ACC112 (cell line): Measurements from ENCODE around the gene HSCB.
A peak's percentile ranks its signal among the peaks of the same experiment; 100 is the strongest.

Experiments used
- H2AFZ ChIP-seq: fragments of 200-600 bp; sonication (generic); one replicate; pipeline ENCODE4 v1.6.0; 2017; ENCODE audit warnings: antibody characterized with exemption, low read length; ENCODE audit not compliant: unreplicated experiment
- H3K27ac ChIP-seq: fragments of 200-600 bp; sonication (generic); 2 replicates; pipeline ENCODE4 v1.5.1; 2014; ENCODE audit warnings: low read depth, mild to moderate bottlenecking, antibody characterized with exemption, low read length, moderate library complexity
- H3K27me3 ChIP-seq: fragments of 200-600 bp; sonication (generic); 2 replicates; pipeline ENCODE4 v1.6.1; 2014; ENCODE audit warnings: mild to moderate bottlenecking, antibody characterized with exemption, low read length, moderate library complexity, mixed read lengths; ENCODE audit not compliant: insufficient read depth
- H3K36me3 ChIP-seq: fragments of 200-600 bp; sonication (generic); 2 replicates; pipeline ENCODE4 v1.6.1; 2016; ENCODE audit warnings: mild to moderate bottlenecking, antibody characterized with exemption, low read length, moderate library complexity, mixed read lengths; ENCODE audit not compliant: insufficient read depth
- H3K4me1 ChIP-seq: fragments of 200-600 bp; sonication (generic); one replicate; pipeline ENCODE4 v1.6.1; 2016; ENCODE audit warnings: low read length, mixed read lengths; ENCODE audit not compliant: insufficient read depth, unreplicated experiment, control insufficient read depth
- H3K4me3 ChIP-seq: fragments of 200-600 bp; sonication (generic); 2 replicates; pipeline ENCODE4 v1.5.1; 2014; ENCODE audit warnings: mild to moderate bottlenecking, low read depth, low read length
- H3K79me2 ChIP-seq: fragments of 200-600 bp; sonication (generic); one replicate; pipeline ENCODE4 v1.6.0; 2016; ENCODE audit warnings: low read length; ENCODE audit not compliant: control insufficient read depth, unreplicated experiment, insufficient read depth

The HSCB gene

DNA sequence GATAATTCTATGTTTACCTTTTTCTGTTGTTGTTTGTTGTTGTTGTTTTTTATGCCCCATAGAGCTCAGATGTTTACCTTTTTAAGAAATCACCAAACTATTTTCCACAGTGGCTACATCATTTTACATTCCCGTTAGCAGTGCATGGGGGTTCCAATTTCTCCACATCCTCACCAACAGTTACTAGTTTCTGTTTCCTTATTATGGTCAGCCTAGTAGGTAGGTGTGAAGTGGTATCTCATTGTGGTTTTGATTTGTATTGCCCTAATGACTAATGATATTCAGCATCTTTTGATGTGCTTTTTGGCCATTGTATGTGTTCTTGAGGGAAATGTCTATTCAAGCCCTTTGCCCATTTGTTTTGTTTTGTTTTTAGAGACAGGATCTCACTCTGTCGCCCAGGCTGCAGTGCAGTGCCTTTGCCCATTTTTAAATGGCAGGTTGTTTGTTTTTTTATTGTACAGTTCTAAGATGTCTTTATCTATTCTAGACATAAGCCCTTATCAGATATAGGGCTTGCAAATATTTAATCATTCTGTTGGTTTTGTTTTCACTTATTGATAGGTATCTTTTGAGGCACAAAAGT is 27.7 kb upstream of the HSCB start:
- no peak overlapping the region for H2AFZ ChIP-seq
- H3K4me1 ChIP-seq, result peaks cover 33% of the 10 kb centered on the region
- H3K4me3 ChIP-seq, result no peak overlapping the region
- no peaks in the 10 kb centered on the region for H3K27me3 ChIP-seq
- H3K36me3 ChIP-seq, result no peaks in the 10 kb centered on the region
- H3K27ac ChIP-seq, result peak overlapping the region; percentile 34; the same call in 1 of the 2 replicates
- H3K79me2 ChIP-seq, result no peaks in the 10 kb centered on the region

DNA sequence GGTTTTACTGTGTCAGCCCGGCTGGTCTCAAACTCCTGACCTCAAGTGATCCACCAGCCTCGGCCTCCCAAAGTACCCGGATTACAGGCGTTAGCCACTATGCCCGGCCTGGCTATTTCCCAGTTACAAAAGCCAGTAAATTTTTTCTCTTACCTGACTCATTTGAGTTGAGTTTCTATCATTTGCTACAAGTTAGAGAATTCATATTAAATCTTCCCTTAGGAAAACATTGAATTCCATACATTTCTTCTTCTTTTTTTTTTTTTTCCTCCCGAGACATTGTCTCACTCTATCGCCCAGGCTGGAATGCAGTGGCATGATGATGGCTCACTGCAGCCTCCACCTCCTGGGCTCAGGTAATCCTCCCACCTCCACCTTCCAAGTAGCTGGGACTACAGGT is 26.2 kb upstream of the HSCB start:
- no peak overlapping the region for H2AFZ ChIP-seq
- H3K4me3 ChIP-seq, result no peak overlapping the region
- no peaks in the 10 kb centered on the region for H3K27me3 ChIP-seq
- H3K79me2 ChIP-seq, result no peaks in the 10 kb centered on the region
- no peaks in the 10 kb centered on the region for H3K36me3 ChIP-seq
- H3K4me1 ChIP-seq, result peaks cover 26% of the 10 kb centered on the region
- no peak overlapping the region for H3K27ac ChIP-seq

DNA sequence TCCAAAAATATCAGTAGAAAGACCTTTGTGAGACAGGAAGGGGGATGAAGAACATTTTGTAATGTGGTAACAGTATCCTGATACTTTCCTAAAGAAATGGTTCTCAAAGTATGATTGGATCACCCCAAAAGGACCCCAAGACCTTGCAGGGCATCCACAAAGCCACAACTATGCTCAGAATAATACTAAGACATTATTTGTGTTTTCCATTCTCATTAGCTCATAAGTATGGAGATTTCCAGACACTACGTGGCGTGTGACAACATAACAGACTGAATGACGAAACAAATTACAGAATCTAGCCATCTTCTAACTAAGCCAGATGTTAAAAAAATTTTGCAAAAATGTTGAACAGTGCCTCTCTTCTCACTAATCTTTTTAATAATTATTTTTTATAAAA is 25.2 kb upstream of the HSCB start:
- peaks cover 15% of the 10 kb centered on the region for H3K4me1 ChIP-seq
- no peak overlapping the region for H3K4me3 ChIP-seq
- H3K79me2 ChIP-seq, result no peaks in the 10 kb centered on the region
- no peaks in the 10 kb centered on the region for H3K36me3 ChIP-seq
- H3K27me3 ChIP-seq, result no peaks in the 10 kb centered on the region
- no peak overlapping the region for H3K27ac ChIP-seq
- H2AFZ ChIP-seq, result no peak overlapping the region

DNA sequence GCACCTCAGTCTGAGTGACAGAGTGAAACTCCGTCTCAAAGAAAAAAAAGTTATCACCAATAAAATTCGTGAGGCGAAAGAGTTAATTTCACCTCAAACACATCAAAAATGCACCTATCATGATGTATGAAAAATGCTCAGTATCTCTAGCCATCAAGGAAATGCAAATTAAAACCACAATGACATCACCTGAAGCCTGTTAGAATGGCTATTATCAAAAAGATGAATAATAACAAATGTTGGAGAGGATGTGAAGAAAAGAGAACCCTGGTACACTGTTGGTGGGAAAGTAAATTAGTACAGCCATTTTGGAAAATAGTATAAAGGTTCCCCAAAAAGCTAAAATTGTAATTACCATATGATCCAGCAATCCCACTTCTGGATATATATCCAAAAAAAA is 23.8 kb upstream of the HSCB start:
- H3K27ac ChIP-seq, result no peak overlapping the region
- no peaks in the 10 kb centered on the region for H3K27me3 ChIP-seq
- H3K4me3 ChIP-seq, result no peak overlapping the region
- no peaks in the 10 kb centered on the region for H3K79me2 ChIP-seq
- H3K4me1 ChIP-seq, result peaks cover 5% of the 10 kb centered on the region
- no peak overlapping the region for H2AFZ ChIP-seq
- H3K36me3 ChIP-seq, result no peaks in the 10 kb centered on the region

DNA sequence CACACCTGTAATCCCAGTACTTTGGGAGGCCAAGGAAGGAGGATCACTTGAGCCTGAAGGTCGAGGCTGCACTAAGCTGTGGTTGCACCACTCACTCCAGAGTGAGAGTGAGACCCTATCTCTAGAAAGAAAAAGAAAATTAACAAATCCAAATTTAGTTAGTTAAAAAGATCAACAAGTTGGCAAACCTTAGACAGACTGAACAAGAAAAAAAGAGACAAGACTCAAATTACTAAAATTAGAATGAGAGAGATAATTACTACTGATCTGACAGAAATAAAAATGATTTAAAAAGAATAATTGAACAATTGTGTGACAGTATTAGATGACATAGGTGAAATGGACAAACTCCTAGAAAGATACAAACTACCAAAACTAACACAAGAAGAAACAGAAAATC is 13.8 kb upstream of the HSCB start:
- Histone ChIP-seq H3K27me3 (no peaks in the 10 kb centered on the region), H3K36me3 (no peaks in the 10 kb centered on the region), H3K4me1 (peaks cover 9% of the 10 kb centered on the region)

DNA sequence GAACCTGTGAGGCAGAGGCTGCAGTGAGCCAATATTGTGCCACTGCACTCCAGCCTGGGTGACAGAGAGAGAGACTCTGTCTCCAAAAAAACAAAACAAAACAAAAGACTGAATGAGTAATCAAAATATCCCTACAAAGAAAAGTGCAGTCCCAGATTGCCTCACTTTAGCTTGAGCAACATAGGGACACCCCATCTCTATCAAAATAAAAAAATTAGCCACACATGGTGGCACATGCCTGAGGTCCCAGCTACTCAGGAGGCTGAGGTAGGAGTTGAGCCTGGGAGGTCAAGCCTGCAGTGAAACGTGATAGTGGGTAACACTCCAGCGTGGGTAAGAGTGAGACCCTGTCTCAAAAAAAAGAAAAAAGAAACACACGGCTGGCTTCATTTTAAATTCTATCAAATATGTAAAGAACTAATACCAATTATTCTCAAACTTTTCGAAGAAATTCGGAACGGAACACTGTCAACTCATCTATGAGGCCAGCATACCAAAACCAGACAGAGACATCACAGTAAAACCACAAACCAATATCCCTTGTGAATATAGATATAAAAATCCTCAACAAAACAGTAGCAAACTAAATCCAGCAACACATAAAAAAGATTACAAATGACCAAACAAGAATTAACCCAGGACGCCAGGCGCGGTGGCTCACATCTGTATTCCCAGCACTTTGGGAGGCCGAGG is 13.1 kb upstream of the HSCB start:
- no peaks in the 10 kb centered on the region for H3K36me3 ChIP-seq

More for the DNA sequence above, 13.8 kb upstream of the HSCB start:
- Histone ChIP-seq H3K4me3 (no peak overlapping the region), H3K27ac (peak overlapping the region; percentile 57), H3K79me2 (peaks cover 2% of the 10 kb centered on the region), H2AFZ (no peak overlapping the region)

DNA sequence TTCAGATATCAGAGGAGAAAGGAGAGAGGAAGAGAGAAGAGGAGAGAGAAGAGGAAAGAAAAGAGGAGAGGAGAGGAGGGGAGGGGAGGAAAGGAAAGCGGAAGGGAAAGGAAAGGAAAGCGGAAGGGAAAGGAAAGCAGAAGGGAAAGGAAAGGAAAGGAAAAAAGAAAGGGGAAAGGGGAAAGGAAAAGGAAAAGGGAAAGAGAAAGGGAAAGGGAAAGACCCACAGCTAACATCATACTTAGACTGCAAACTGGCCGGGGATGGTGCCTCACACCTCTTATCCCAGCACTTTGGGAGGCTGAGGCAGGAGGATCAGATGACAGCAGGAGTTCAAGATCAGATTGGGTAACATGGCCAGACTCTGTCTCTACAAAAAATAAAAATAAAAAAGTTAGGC is 11.7 kb upstream of the HSCB start:
- Histone ChIP-seq H3K79me2 (peaks cover 2% of the 10 kb centered on the region), H3K36me3 (no peaks in the 10 kb centered on the region), H3K27ac (peak overlapping the region; percentile 50; the same call in 1 of the 2 replicates), H3K4me3 (no peak overlapping the region), H3K4me1 (peaks cover 9% of the 10 kb centered on the region), H2AFZ (no peak overlapping the region), H3K27me3 (no peaks in the 10 kb centered on the region)

More for the DNA sequence above, 13.1 kb upstream of the HSCB start:
- Histone ChIP-seq H2AFZ (no peak overlapping the region), H3K79me2 (peaks cover 2% of the 10 kb centered on the region), H3K27ac (peak overlapping the region; percentile 57; the same call in 1 of the 2 replicates), H3K27me3 (no peaks in the 10 kb centered on the region), H3K4me1 (peaks cover 9% of the 10 kb centered on the region), H3K4me3 (no peak overlapping the region)

DNA sequence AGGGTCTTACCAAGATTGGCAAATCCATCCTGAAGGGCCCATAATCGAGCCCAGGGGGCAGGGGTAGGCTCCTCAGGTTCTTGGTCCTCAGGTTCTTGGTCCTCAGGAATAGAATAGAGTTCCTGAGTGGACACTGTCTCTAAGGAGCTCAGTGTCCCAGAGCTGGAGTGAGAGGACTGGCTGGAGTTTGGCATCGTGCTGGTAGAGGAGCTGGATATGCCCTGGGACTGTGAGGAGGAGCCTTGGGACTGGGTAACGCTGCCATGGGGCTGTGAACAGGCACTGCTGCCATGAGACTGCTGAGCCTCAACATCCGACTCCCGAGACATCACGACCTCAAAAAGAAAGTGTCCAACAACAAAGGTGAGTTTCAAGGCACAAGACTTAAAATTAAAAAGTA is 7.4 kb upstream of the HSCB start:
- no peaks in the 10 kb centered on the region for H3K36me3 ChIP-seq
- H3K27me3 ChIP-seq, result no peaks in the 10 kb centered on the region
- peaks cover 7% of the 10 kb centered on the region for H3K4me1 ChIP-seq
- no peak overlapping the region for H3K4me3 ChIP-seq
- H3K79me2 ChIP-seq, result peaks cover 12% of the 10 kb centered on the region
- no peak overlapping the region for H2AFZ ChIP-seq
- no peak overlapping the region for H3K27ac ChIP-seq

DNA sequence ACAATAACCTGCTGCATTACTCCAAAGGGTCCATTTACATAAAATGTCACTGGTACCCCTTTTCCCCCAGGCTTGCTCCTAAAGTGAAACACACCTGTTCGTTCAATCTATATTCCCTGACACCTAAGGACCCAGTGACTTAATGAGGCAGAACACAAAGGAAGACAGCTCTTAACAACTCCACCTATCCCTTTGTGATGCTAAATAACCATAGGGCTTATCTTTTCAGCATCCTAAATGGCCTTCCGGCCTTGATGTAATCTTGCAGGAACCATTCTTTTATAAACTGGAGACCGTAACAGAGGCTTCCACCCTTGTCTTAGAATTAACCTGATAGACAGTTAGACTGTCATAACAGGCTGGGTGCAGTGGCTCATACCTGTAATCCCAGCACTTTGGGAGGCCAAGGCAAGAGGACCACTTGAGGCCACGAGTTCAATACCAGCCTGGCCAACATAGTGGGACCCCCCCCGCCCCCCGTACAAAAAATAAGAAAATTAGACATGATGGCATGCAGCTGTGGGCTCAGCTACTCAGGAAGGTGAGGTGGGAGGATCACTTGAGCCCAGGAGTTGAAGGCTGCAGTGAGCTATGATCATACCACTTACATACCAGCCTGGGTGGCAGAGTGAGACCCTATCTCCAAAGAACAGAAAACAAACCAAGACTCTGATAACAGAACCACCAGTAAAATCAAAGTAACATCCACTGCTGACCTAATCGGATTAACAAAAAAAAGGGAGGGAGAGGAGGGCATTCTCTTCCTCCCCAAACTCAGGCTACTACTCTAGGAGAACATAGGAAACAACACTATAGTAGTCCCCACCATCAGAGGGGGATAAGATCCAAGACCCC is 5.3 kb upstream of the HSCB start:
- no peaks in the 10 kb centered on the region for H3K27me3 ChIP-seq
- no peaks in the 10 kb centered on the region for H3K36me3 ChIP-seq
- peaks cover 16% of the 10 kb centered on the region for H3K79me2 ChIP-seq
- H2AFZ ChIP-seq, result no peak overlapping the region
- peaks cover 7% of the 10 kb centered on the region for H3K4me1 ChIP-seq
- H3K4me3 ChIP-seq, result no peak overlapping the region
- H3K27ac ChIP-seq, result no peak overlapping the region

DNA sequence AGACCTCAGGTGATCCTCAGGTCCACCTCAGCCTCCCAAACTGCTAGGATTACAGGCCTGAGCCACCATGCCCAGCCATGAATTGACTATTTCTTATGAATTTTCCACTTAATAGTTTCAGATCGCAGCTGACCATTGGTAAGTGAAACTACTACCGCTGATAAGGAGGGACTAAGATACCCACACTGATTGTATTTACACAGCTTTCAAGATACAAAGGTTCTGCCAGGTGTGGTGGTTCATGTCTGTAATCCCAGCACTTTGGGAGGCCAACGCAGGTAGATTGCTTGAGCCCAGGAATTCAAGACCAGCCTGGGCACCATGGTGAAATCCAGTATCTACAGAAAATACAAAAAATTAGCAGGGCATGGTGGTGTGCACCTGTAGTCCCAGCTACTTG is 4.1 kb upstream of the HSCB start:
- peaks cover 16% of the 10 kb centered on the region for H3K79me2 ChIP-seq

More for the DNA sequence above, 4.1 kb upstream of the HSCB start:
- no peaks in the 10 kb centered on the region for H3K36me3 ChIP-seq
- H3K27me3 ChIP-seq, result no peaks in the 10 kb centered on the region
- no peak overlapping the region for H3K27ac ChIP-seq
- no peak overlapping the region for H3K4me3 ChIP-seq
- H3K4me1 ChIP-seq, result peaks cover 7% of the 10 kb centered on the region
- no peak overlapping the region for H2AFZ ChIP-seq
